Measurements from ENCODE around the gene CAPRIN1. TPM values are rescaled to one million over a fixed set of nuclear protein-coding genes. Genes with fewer than 3 reads are reported as not detected.
A peak's percentile ranks its signal among the peaks of the same experiment; 100 is the strongest.
"Not testable (repeated sequence)": the region's sequence is repeated elsewhere in the genome, so short reads cannot be mapped to it uniquely, and the experiment has no call there.

CAPRIN1 gene
- total RNA-seq, 1 experiment from 2014 or later, result 219 TPM

DNA sequence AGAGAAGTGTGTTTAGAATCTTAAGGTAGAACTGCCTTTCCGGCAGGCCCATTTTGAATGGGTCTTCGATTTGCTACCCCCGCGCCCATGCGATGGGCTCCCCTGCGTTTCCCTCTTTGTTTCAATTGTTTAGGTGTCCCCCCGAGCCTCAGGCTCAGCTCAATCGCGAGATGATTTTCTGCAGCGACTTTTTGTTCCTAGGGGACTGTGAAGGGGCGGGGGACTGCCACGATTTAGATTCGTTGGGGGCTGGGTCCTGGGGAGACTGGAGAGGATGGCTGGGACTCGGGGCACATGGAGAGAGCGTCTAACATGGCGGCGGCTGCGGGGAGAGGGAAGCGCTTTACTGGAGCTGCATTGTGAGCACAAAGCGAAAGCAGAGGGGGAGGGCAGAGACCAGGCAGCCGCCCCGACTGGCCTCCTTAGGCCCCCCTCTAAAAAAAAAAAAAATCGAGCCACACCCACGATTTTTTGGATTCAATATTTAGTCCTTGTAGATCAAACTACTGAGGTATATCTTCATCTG, 1.7 kb downstream of the CAPRIN1 start:
- intact Hi-C loops (cut with micrococcal nuclease), result loop anchor here (1.0 to 2.0 kb wide), 2 partner anchors 52 to 56 kb away; partner anchors contain the start of gene NAT10
- H3K4me1 Mint-ChIP-seq (ENCODE audit: insufficient read depth, unreplicated experiment), result peaks cover 25% of the 10 kb centered on the region
- no peaks in the 10 kb centered on the region for H3K27me3 Mint-ChIP-seq (ENCODE audit: insufficient read depth, unreplicated experiment)
- H3K9me3 Mint-ChIP-seq (ENCODE audit: unreplicated experiment), result no peaks in the 10 kb centered on the region
- peak; percentile 74 for DNase-seq (ENCODE audit: unreplicated experiment)
- H3K4me3 Mint-ChIP-seq (ENCODE audit: unreplicated experiment), result peak overlapping the region; percentile 99
- POLR2A ChIA-PET, result interaction anchor here (0.6 to 7.5 kb wide), 12 partner anchors 12 to 319 kb away, joined by 3 to 74 read pairs (median 3); partner anchors contain the start of gene NAT10
- peaks cover 29% of the 10 kb centered on the region for H3K36me3 Mint-ChIP-seq (ENCODE audit: insufficient read depth, unreplicated experiment)
- CTCF ChIA-PET, result interaction anchor here (0.7 to 2.1 kb wide), 2 partner anchors 56 to 143 kb away, joined by 3 to 10 read pairs; no protein-coding TSS in a partner anchor
- TF ChIP-seq, protein P1, sequence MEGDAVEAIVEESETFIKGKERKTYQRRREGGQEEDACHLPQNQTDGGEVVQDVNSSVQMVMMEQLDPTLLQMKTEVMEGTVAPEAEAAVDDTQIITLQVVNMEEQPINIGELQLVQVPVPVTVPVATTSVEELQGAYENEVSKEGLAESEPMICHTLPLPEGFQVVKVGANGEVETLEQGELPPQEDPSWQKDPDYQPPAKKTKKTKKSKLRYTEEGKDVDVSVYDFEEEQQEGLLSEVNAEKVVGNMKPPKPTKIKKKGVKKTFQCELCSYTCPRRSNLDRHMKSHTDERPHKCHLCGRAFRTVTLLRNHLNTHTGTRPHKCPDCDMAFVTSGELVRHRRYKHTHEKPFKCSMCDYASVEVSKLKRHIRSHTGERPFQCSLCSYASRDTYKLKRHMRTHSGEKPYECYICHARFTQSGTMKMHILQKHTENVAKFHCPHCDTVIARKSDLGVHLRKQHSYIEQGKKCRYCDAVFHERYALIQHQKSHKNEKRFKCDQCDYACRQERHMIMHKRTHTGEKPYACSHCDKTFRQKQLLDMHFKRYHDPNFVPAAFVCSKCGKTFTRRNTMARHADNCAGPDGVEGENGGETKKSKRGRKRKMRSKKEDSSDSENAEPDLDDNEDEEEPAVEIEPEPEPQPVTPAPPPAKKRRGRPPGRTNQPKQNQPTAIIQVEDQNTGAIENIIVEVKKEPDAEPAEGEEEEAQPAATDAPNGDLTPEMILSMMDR (IDR thresholded peaks at IDR 0.05; ENCODE audit: unreplicated experiment), result no peak
- H3K27ac Mint-ChIP-seq (ENCODE audit: low read depth, unreplicated experiment), result peak overlapping the region; percentile 96
- TSS peak; percentile 75 for BruUV-seq (replicated peaks)

GRCh38 chr11:34054351-34054750, 2.8 kb downstream of the CAPRIN1 start:
- H3K4me1 Mint-ChIP-seq (ENCODE audit: insufficient read depth, unreplicated experiment), result peaks cover 31% of the 10 kb centered on the region

DNA sequence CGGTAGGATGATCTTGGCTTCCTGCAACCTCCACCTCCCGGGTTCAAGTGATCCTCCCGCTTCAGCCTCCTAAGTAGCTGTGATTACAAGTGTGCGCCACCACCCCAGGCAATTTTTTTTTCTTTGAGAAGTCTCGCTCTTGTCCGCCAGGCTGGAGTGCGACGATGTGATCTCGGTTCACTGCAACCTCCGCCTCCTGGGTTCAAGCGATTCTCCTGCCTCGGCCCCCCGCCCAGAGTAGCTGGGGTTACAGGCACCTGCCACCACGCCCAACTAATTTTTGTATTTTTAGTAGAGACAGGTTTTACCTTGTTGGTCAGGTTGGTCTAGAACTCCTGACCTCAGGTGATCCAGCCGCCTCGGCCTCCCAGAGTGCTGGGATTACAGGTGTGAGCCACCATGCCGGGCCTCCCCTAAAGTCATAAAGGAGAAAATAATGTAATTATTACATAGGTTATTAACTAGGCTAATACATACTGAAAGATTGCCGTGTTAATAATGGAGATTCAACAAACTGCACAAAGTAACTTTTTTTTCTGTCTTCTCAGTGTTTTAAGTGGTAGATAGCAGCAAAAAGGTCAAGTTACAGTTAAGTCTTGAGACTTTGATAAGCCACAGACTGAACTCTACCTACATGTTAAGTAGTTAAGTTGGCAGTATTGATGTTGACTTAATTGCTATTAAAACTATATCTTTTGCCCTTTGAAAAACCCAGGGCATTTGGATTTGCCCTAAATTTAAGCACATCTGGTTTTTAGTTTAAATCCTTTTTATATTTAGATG, 3.9 kb downstream of the CAPRIN1 start:
- Mint-ChIP-seq H3K27me3 (ENCODE audit: insufficient read depth, unreplicated experiment) (no peaks in the 10 kb centered on the region), H3K36me3 (ENCODE audit: insufficient read depth, unreplicated experiment) (peaks cover 51% of the 10 kb centered on the region)
- intact Hi-C loops (cut with micrococcal nuclease), result no loop called here

More at GRCh38 chr11:34054351-34054750, 2.8 kb downstream of the CAPRIN1 start:
- H3K27me3 Mint-ChIP-seq (ENCODE audit: insufficient read depth, unreplicated experiment); H3K27ac Mint-ChIP-seq (ENCODE audit: low read depth, unreplicated experiment); H3K9me3 Mint-ChIP-seq (ENCODE audit: unreplicated experiment); intact Hi-C loops (cut with micrococcal nuclease); BruUV-seq (replicated peaks); DNase-seq (ENCODE audit: unreplicated experiment): not testable (repeated sequence)
- Mint-ChIP-seq H3K4me3 (ENCODE audit: unreplicated experiment) (peak overlapping the region; percentile 99), H3K36me3 (ENCODE audit: insufficient read depth, unreplicated experiment) (peaks cover 40% of the 10 kb centered on the region)
- ChIA-PET CTCF (interaction anchor here (0.6 kb wide), 1 partner anchor 220 kb away, joined by 3 read pairs; no protein-coding TSS in a partner anchor), POLR2A (interaction anchor here (0.7 to 7.5 kb wide), 6 partner anchors 9 to 1086 kb away, joined by 3 to 74 read pairs (median 4); partner anchors contain the start of gene NAT10)

GRCh38 chr11:34056672-34057071, 5.1 kb downstream of the CAPRIN1 start:
- Mint-ChIP-seq H3K4me3 (ENCODE audit: unreplicated experiment) (peak overlapping the region; percentile 8), H3K4me1 (ENCODE audit: insufficient read depth, unreplicated experiment) (peaks cover 20% of the 10 kb centered on the region), H3K36me3 (ENCODE audit: insufficient read depth, unreplicated experiment) (peaks cover 57% of the 10 kb centered on the region), H3K9me3 (ENCODE audit: unreplicated experiment) (no peaks in the 10 kb centered on the region), H3K27me3 (ENCODE audit: insufficient read depth, unreplicated experiment) (no peaks in the 10 kb centered on the region), H3K27ac (ENCODE audit: low read depth, unreplicated experiment) (no peak overlapping the region)
- DNase-seq (ENCODE audit: unreplicated experiment), result no peak
- BruUV-seq (replicated peaks), result no TSS peak
- CTCF ChIA-PET, result interaction anchor here (0.9 to 2.2 kb wide), 3 partner anchors 11 to 69 kb away, joined by 3 to 17 read pairs (median 5); no protein-coding TSS in a partner anchor
- intact Hi-C loops (cut with micrococcal nuclease), result no loop called here
- POLR2A ChIA-PET, result interaction anchor here (0.7 to 2.1 kb wide), 7 partner anchors 9 to 48 kb away, joined by 3 to 10 read pairs (median 3); partner anchors contain the start of gene NAT10
- TF ChIP-seq, protein P1 (IDR thresholded peaks at IDR 0.05; ENCODE audit: unreplicated experiment), result no peak

More for the DNA sequence above, 3.9 kb downstream of the CAPRIN1 start:
- CTCF ChIA-PET, result interaction anchor here (1.1 kb wide), 1 partner anchor 68 kb away, joined by 3 read pairs; no protein-coding TSS in a partner anchor
- no TSS peak for BruUV-seq (replicated peaks)
- Mint-ChIP-seq H3K4me3 (ENCODE audit: unreplicated experiment) (peak overlapping the region; percentile 59), H3K27ac (ENCODE audit: low read depth, unreplicated experiment) (no peak overlapping the region), H3K4me1 (ENCODE audit: insufficient read depth, unreplicated experiment) (peaks cover 26% of the 10 kb centered on the region), H3K9me3 (ENCODE audit: unreplicated experiment) (no peaks in the 10 kb centered on the region)
- DNase-seq (ENCODE audit: unreplicated experiment), result no peak
- POLR2A ChIA-PET, result interaction anchor here (0.9 to 2.1 kb wide), 5 partner anchors 12 to 59 kb away, joined by 3 to 7 read pairs (median 4); partner anchors contain the start of gene NAT10
- TF ChIP-seq, protein P1 (IDR thresholded peaks at IDR 0.05; ENCODE audit: unreplicated experiment), result no peak
